Measurements from ENCODE around the gene CBX2. TPM values are rescaled to one million over a fixed set of nuclear protein-coding genes. Genes with fewer than 3 reads are reported as not detected.

CBX2 gene
- total and polyA plus RNA-seq, 2 donors (not counting 1 experiment from before 2014, with no cell fraction given) = 0.77 to 0.83 TPM

GRCh38 chr17:79829457-79829856, 51.5 kb downstream of the CBX2 start:
- Histone ChIP-seq H3K4me3 (replicated peaks in 1 of 4; ENCODE audit: control extremely low read depth in 1 of 4, insufficient read depth in 1 of 4, low read depth in 3 of 4, low read length in 4 of 4) (no peak overlapping the region), H3K27me3 (ENCODE audit: control insufficient read depth, insufficient read depth, low read length) (no peaks in the 10 kb centered on the region), H3K79me2 (ENCODE audit: control insufficient read depth, insufficient read depth, low read length) (no peaks in the 10 kb centered on the region), H3K4me1 (ENCODE audit: control insufficient read depth, extremely low read depth, insufficient read depth, low read length) (peaks cover 5% of the 10 kb centered on the region), H3K27ac (ENCODE audit: insufficient read depth, low read length) (no peak overlapping the region), H3K4me2 (ENCODE audit: extremely low read depth, insufficient read depth, low read length) (no peak overlapping the region), H4K20me1 (ENCODE audit: control insufficient read depth, extremely low read depth, insufficient read depth, low read length) (no peaks in the 10 kb centered on the region), H3K9ac (ENCODE audit: insufficient read depth, low read length) (no peak overlapping the region), H3K9me3 (ENCODE audit: control insufficient read depth, insufficient read depth, low read depth, low read length) (no peaks in the 10 kb centered on the region), H2AFZ (ENCODE audit: low read length) (no peak overlapping the region), H3K36me3 (ENCODE audit: control insufficient read depth, insufficient read depth, low read length) (peaks cover 8% of the 10 kb centered on the region)
- no peak for DNase-seq (ENCODE audit: low read depth in 2 of 2)
- TF ChIP-seq CTCF (conservative IDR thresholded peaks at IDR 0.05 in 1 of 2, IDR thresholded peaks at IDR 0.05 in 1 of 2; ENCODE audit: low read depth in 1 of 2, low read length in 2 of 2) (no peak), EZH2 (IDR thresholded peaks at IDR 0.05; ENCODE audit: low read length, missing control alignments) (no peak)

- no peaks in the 10 kb centered on the region for H4K20me1 ChIP-seq (ENCODE audit: control insufficient read depth, extremely low read depth, insufficient read depth, low read length)
- H3K27me3 ChIP-seq (ENCODE audit: control insufficient read depth, insufficient read depth, low read length) = no peaks in the 10 kb centered on the region
- H3K4me3 ChIP-seq (replicated peaks in 1 of 4; ENCODE audit: control extremely low read depth in 1 of 4, insufficient read depth in 1 of 4, low read depth in 3 of 4, low read length in 4 of 4) = no peak overlapping the region
- TF ChIP-seq CTCF (conservative IDR thresholded peaks at IDR 0.05 in 1 of 2, IDR thresholded peaks at IDR 0.05 in 1 of 2; ENCODE audit: low read depth in 1 of 2, low read length in 2 of 2) (no peak), EZH2 (IDR thresholded peaks at IDR 0.05; ENCODE audit: low read length, missing control alignments) (no peak)
- peaks cover 5% of the 10 kb centered on the region for H3K4me1 ChIP-seq (ENCODE audit: control insufficient read depth, extremely low read depth, insufficient read depth, low read length)
- no peak overlapping the region for H2AFZ ChIP-seq (ENCODE audit: low read length)
- H3K4me2 ChIP-seq (ENCODE audit: extremely low read depth, insufficient read depth, low read length) = no peak overlapping the region
- no peak overlapping the region for H3K27ac ChIP-seq (ENCODE audit: insufficient read depth, low read length)
- H3K9me3 ChIP-seq (ENCODE audit: control insufficient read depth, insufficient read depth, low read depth, low read length) = no peaks in the 10 kb centered on the region
- no peak overlapping the region for H3K9ac ChIP-seq (ENCODE audit: insufficient read depth, low read length)
- no peaks in the 10 kb centered on the region for H3K79me2 ChIP-seq (ENCODE audit: control insufficient read depth, insufficient read depth, low read length)
- peaks cover 14% of the 10 kb centered on the region for H3K36me3 ChIP-seq (ENCODE audit: control insufficient read depth, insufficient read depth, low read length)
- no peak for DNase-seq (ENCODE audit: low read depth in 2 of 2)
These were observed 52.4 kb downstream of the CBX2 start for GRCh38 chr17:79830303-79830702.

DNA sequence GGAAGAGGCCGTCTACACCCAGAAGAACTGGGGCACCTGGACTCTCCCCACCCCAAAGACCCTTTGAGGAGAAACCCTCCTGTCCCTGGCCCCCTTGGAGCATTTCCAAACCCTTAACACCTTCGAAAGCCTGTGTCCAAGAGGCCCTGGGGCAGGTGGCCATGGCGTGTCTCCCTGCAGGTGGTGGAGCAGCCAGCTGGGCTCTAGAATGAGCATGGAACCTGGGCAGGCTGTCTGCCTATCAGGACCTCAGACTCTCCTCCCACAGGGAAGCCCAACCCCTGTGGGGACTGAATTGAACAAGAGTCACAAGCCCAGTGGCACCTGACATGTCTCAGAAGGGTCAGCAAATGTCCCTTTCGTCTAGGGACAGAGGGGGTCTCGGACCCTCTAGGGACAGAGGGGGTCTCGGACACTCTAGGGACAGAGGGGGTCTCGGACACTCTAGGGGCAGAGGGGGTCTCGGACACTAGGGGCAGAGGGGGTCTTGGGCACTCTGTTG, 52.9 kb downstream of the CBX2 start:
- H3K4me3 ChIP-seq (replicated peaks in 1 of 4; ENCODE audit: control extremely low read depth in 1 of 4, insufficient read depth in 1 of 4, low read depth in 3 of 4, low read length in 4 of 4) = no peak overlapping the region
- no peak overlapping the region for H3K9ac ChIP-seq (ENCODE audit: insufficient read depth, low read length)
- no peak for DNase-seq (ENCODE audit: low read depth in 2 of 2)
- H4K20me1 ChIP-seq (ENCODE audit: control insufficient read depth, extremely low read depth, insufficient read depth, low read length) = no peaks in the 10 kb centered on the region
- H3K9me3 ChIP-seq (ENCODE audit: control insufficient read depth, insufficient read depth, low read depth, low read length) = no peaks in the 10 kb centered on the region
- H3K4me2 ChIP-seq (ENCODE audit: extremely low read depth, insufficient read depth, low read length) = no peak overlapping the region
- H2AFZ ChIP-seq (ENCODE audit: low read length) = no peak overlapping the region
- H3K4me1 ChIP-seq (ENCODE audit: control insufficient read depth, extremely low read depth, insufficient read depth, low read length) = peaks cover 5% of the 10 kb centered on the region
- H3K79me2 ChIP-seq (ENCODE audit: control insufficient read depth, insufficient read depth, low read length) = no peaks in the 10 kb centered on the region
- H3K27ac ChIP-seq (ENCODE audit: insufficient read depth, low read length) = no peak overlapping the region
- H3K36me3 ChIP-seq (ENCODE audit: control insufficient read depth, insufficient read depth, low read length) = peaks cover 16% of the 10 kb centered on the region
- no peaks in the 10 kb centered on the region for H3K27me3 ChIP-seq (ENCODE audit: control insufficient read depth, insufficient read depth, low read length)
- TF ChIP-seq EZH2 (IDR thresholded peaks at IDR 0.05; ENCODE audit: low read length, missing control alignments) (no peak), CTCF (conservative IDR thresholded peaks at IDR 0.05 in 1 of 2, IDR thresholded peaks at IDR 0.05 in 1 of 2; ENCODE audit: low read depth in 1 of 2, low read length in 2 of 2) (no peak)

Measured in fibroblast of lung (primary cell).